ENCODE data around the gene EXOSC7. TPM values are rescaled to one million over a fixed set of nuclear protein-coding genes. Genes with fewer than 3 reads are reported as not detected.
"Not testable (repeated sequence)": the region's sequence is repeated elsewhere in the genome, so short reads cannot be mapped to it uniquely, and the experiment has no call there.

The EXOSC7 gene
- total RNA-seq, 1 experiment from 2014 or later = 50.1 TPM

DNA sequence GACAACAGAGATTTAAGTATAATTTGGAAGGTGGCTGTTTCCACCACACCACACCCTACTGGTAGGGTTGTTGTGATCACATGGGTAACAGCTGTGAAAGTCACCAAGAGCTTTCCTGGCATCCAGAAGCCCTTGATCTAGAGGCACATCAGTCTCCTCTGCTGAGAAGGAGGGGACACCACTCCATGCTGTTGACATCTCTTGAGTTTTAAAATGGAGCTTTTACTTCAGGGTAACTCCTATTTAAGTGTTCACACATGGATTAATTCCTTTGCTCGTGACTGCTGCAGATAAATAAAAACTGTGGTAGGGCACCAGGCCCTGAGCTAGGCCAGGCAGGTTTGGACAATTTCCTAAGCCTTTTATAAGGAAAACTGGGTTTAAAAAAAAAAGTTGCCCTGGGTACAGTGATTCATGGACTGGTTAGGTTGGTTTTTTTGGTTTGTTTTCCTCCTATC, 7.5 kb downstream of the EXOSC7 start:
- Mint-ChIP-seq H3K9me3 (ENCODE audit: low read depth, unreplicated experiment) (no peaks in the 10 kb centered on the region), H3K4me1 (ENCODE audit: low read depth, unreplicated experiment) (peaks cover 54% of the 10 kb centered on the region), H3K27me3 (ENCODE audit: unreplicated experiment) (no peaks in the 10 kb centered on the region), H3K4me3 (ENCODE audit: low read depth, unreplicated experiment) (no peak overlapping the region), H3K36me3 (ENCODE audit: insufficient read depth, unreplicated experiment) (no peaks in the 10 kb centered on the region), H3K27ac (ENCODE audit: unreplicated experiment) (no peak overlapping the region)
- no TSS peak for BruUV-seq (replicated peaks)
- intact Hi-C loops (cut with micrococcal nuclease; ENCODE audit: unreplicated experiment) = no loop called here
- no peak for DNase-seq
- TF ChIP-seq, protein P1, sequence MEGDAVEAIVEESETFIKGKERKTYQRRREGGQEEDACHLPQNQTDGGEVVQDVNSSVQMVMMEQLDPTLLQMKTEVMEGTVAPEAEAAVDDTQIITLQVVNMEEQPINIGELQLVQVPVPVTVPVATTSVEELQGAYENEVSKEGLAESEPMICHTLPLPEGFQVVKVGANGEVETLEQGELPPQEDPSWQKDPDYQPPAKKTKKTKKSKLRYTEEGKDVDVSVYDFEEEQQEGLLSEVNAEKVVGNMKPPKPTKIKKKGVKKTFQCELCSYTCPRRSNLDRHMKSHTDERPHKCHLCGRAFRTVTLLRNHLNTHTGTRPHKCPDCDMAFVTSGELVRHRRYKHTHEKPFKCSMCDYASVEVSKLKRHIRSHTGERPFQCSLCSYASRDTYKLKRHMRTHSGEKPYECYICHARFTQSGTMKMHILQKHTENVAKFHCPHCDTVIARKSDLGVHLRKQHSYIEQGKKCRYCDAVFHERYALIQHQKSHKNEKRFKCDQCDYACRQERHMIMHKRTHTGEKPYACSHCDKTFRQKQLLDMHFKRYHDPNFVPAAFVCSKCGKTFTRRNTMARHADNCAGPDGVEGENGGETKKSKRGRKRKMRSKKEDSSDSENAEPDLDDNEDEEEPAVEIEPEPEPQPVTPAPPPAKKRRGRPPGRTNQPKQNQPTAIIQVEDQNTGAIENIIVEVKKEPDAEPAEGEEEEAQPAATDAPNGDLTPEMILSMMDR (IDR thresholded peaks at IDR 0.05; ENCODE audit: unreplicated experiment) = no peak
- CTCF ChIA-PET = interaction anchor here (0.8 to 1.3 kb wide), 2 partner anchors 9 kb away, joined by 3 read pairs; no protein-coding TSS in a partner anchor

DNA sequence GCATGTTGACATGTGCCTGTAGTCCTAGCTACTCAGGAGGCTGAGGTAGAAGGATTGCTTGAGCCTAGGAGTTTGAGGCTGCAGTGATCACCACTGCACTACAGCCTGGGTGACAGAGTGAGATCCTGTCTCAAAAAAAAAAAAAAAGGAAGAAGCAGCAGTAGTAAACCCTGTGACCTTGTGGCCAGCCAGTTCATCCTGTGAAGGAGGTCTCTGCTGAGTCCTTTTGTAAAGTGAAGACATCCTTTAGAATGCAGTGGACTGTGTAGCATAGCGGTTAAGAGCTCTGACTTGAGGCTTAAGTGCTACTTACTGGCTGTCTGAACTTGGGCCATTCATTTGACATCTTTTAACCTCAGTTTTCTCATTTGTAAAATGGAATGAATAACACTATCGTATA, 8.3 kb downstream of the EXOSC7 start:
- CTCF ChIA-PET = interaction anchor here (0.7 to 1.3 kb wide), 3 partner anchors 8 to 37 kb away, joined by 3 read pairs; no protein-coding TSS in a partner anchor
- H3K9me3 Mint-ChIP-seq (ENCODE audit: low read depth, unreplicated experiment) = no peaks in the 10 kb centered on the region
- H3K4me1 Mint-ChIP-seq (ENCODE audit: low read depth, unreplicated experiment) = peaks cover 49% of the 10 kb centered on the region
- no TSS peak for BruUV-seq (replicated peaks)
- no peaks in the 10 kb centered on the region for H3K27me3 Mint-ChIP-seq (ENCODE audit: unreplicated experiment)
- no peak overlapping the region for H3K4me3 Mint-ChIP-seq (ENCODE audit: low read depth, unreplicated experiment)
- intact Hi-C loops (cut with micrococcal nuclease; ENCODE audit: unreplicated experiment) = no loop called here
- no peak overlapping the region for H3K27ac Mint-ChIP-seq (ENCODE audit: unreplicated experiment)
- TF ChIP-seq, protein P1 (IDR thresholded peaks at IDR 0.05; ENCODE audit: unreplicated experiment) = no peak
- no peak for DNase-seq
- peaks cover 2% of the 10 kb centered on the region for H3K36me3 Mint-ChIP-seq (ENCODE audit: insufficient read depth, unreplicated experiment)

DNA sequence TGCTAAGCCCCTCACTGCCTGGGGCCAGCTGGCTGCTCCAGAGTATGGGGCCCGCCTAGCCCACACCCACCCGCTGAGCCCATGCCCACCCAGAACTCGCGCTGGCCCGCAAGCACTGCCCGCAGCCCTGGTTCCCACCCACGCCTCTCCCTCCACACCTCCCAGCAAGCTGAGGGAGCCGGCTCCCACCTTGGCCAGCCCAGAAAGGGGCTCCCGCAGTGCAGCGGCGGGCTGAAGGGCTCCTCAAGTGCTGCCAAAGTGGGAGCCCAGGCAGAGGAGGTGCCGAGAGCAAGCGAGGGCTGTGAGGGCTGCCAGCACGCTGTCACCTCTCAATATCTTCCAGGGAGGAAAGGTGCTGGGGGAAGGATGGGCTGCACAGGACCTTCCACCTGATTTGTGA, 10.3 kb downstream of the EXOSC7 start:
- H3K27me3 Mint-ChIP-seq (ENCODE audit: unreplicated experiment); H3K36me3 Mint-ChIP-seq (ENCODE audit: insufficient read depth, unreplicated experiment); H3K27ac Mint-ChIP-seq (ENCODE audit: unreplicated experiment); intact Hi-C loops (cut with micrococcal nuclease; ENCODE audit: unreplicated experiment); H3K9me3 Mint-ChIP-seq (ENCODE audit: low read depth, unreplicated experiment); BruUV-seq (replicated peaks); H3K4me3 Mint-ChIP-seq (ENCODE audit: low read depth, unreplicated experiment); DNase-seq: not testable (repeated sequence)
- H3K4me1 Mint-ChIP-seq (ENCODE audit: low read depth, unreplicated experiment) = peaks cover 33% of the 10 kb centered on the region
- CTCF ChIA-PET = interaction anchor here (0.6 kb wide), 1 partner anchor 246 kb away, joined by 3 read pairs; no protein-coding TSS in a partner anchor

DNA sequence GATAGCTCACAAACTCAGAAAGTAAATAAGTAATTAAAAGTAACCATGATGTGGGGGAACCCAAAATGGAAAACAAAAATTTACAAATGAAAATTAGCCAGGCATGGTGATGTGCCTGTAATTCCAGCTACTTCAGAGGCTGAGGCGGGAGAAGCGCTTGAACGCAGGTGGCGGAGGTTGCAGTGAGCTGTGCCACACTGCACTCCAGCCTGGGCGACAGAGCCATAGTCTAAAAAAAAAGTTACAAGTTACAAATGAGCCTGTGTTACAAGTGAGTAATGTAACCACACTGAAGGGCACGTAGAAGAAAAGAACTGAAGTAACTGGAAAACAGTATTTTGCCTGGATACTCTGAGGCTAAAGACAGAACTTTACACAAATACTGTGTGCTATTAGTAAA, 11.3 kb downstream of the EXOSC7 start:
- no TSS peak for BruUV-seq (replicated peaks)
- intact Hi-C loops (cut with micrococcal nuclease; ENCODE audit: unreplicated experiment) = no loop called here
- no peak overlapping the region for H3K4me3 Mint-ChIP-seq (ENCODE audit: low read depth, unreplicated experiment)
- H3K27me3 Mint-ChIP-seq (ENCODE audit: unreplicated experiment) = no peaks in the 10 kb centered on the region
- H3K9me3 Mint-ChIP-seq (ENCODE audit: low read depth, unreplicated experiment) = no peaks in the 10 kb centered on the region
- CTCF ChIA-PET = no interaction called here
- peaks cover 23% of the 10 kb centered on the region for H3K4me1 Mint-ChIP-seq (ENCODE audit: low read depth, unreplicated experiment)
- TF ChIP-seq, protein P1 (IDR thresholded peaks at IDR 0.05; ENCODE audit: unreplicated experiment) = peak; percentile 9
- no peak overlapping the region for H3K27ac Mint-ChIP-seq (ENCODE audit: unreplicated experiment)
- no peak for DNase-seq
- peaks cover 5% of the 10 kb centered on the region for H3K36me3 Mint-ChIP-seq (ENCODE audit: insufficient read depth, unreplicated experiment)

DNA sequence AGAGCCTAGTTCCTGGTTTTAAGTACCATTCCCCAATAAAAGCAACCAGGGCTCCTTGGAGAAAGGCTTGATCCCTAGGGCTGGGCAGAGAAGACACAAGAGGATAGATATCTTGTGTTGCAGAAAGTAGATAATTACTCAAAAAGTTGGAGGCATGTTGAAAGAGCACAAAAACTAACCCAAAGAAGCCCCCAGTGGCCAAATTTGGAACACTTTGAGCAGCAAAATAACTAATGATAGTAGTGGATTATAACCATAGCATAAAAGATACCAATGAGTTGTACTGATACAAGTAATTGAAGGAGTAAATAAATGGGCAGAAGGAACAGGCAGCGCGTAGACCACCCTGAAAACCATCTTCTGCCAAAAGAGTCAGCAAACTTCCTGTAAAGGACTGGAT, 12.0 kb downstream of the EXOSC7 start:
- Mint-ChIP-seq H3K9me3 (ENCODE audit: low read depth, unreplicated experiment) (no peaks in the 10 kb centered on the region), H3K4me1 (ENCODE audit: low read depth, unreplicated experiment) (peaks cover 20% of the 10 kb centered on the region), H3K36me3 (ENCODE audit: insufficient read depth, unreplicated experiment) (peaks cover 9% of the 10 kb centered on the region), H3K4me3 (ENCODE audit: low read depth, unreplicated experiment) (no peak overlapping the region), H3K27ac (ENCODE audit: unreplicated experiment) (no peak overlapping the region), H3K27me3 (ENCODE audit: unreplicated experiment) (no peaks in the 10 kb centered on the region)
- BruUV-seq (replicated peaks) = no TSS peak
- DNase-seq = no peak
- CTCF ChIA-PET = no interaction called here
- intact Hi-C loops (cut with micrococcal nuclease; ENCODE audit: unreplicated experiment) = no loop called here
- TF ChIP-seq, protein P1 (IDR thresholded peaks at IDR 0.05; ENCODE audit: unreplicated experiment) = peak; percentile 14

Measured in Calu3 (cell line).